ENCODE measurements around the gene SLC9A9.

SLC9A9 gene

DNA sequence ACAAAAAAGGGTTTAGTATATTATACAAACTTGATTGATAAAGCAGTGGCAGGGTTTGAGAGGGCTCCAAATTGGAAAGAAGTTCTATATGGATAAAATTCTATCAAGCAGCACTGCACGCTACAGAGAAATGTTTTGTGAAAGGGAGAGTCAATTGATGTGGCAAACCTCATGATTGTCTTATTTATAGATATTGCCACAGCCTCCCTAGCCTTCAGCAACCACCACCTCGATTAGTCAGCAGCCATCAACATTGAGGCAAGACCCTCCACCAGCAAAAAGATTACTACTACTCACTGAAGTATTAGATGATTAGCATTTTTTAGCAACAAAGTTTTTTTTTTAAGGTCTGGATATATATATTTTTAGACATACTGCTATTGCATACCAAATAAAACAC lies 432.0 kb downstream of the SLC9A9 start:
- no peak for DNase-seq (ENCODE audit: low read depth in 2 of 2)

DNA sequence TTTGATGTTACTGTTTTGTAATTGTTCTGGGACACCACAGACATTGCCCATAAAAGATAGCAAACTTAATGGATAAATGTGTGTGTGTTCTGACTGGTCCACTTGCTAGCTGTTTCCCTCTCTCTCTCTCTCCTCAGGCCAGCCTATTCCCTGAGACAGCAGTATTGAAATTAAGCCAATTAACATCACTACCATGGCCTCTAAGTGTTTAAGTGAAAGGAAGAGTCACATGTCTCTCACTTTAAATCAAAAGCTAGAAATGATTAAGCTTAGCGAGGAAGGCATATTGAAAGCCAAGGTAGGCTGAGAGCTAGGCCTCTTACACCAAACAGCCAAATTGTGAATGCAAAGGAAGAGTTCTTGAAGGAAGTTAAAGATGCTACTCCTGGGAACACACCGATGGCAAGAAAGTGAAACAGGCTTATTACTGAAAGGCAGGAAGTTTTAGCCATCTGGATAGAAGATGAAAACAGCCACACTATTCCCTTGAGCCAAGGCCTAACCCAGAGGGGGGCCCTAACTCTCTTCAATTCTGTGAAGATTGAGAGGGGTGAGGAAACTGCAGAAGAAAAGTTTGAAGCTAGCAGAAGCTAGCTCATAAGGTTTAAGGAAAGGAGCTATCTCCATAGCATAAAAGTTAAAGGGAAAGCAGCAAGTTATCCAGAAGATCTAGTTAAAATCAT lies 433.6 kb downstream of the SLC9A9 start:
- no peak for DNase-seq (ENCODE audit: low read depth in 2 of 2)

DNA sequence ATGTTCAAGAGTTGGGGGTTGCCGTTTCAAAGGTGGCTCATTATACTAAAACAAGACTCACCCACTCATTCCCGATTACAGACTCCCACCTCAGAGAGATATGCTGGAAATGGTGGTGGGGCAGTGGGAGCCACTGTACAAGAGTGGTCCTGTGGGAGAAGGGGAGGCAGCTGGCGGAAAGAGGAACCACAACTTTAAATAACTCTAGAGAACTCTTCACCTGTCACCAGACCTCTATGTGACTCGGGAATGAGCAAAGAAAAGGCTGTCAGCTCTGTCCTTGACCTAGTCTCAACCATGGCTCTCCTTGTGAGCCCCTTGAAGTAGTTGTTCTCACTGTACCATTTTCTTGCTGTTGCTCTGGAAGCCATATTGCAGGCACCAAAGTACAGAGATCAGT lies 434.9 kb downstream of the SLC9A9 start:
- DNase-seq (ENCODE audit: low read depth in 2 of 2) = no peak

DNA sequence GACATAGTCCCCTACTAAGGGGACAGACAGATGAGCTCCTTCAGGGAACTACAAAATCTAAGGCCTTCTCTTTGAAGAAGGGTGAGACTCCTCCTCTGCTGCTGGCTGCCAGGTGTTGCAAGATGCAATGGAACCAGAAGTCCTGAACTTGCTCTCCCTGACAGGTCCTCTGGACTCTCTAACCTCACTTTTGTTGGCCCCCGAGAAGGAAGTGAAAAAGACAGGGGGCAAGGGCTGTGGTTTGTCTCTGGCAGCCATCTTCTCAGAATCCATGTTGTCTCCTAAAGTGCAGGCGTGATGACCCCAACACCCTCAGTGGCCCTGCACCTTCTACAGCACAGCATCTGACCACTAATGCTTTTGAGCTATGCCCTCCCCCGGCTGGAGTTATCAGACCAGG lies 436.2 kb downstream of the SLC9A9 start:
- DNase-seq (ENCODE audit: low read depth in 2 of 2) = no peak

DNA sequence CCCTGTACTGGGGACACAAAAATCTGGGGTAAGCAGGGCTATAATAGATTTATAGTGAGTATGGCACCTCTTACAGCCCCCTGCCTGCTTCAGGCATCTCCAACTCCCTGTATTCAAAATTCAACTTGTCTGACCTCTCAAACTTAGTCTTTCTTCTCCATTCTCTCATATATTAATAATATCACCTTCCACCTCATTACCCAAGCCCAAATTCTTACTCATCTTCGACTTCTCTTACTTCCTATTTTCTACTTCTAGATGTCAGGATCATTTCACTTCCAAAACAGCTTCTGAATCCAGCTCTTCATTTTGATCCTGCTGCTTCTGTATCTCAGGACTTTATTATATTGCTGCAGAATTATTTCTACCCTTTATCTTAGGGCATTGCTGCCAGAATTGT lies 438.0 kb downstream of the SLC9A9 start:
- DNase-seq (ENCODE audit: low read depth in 2 of 2) = no peak

DNA sequence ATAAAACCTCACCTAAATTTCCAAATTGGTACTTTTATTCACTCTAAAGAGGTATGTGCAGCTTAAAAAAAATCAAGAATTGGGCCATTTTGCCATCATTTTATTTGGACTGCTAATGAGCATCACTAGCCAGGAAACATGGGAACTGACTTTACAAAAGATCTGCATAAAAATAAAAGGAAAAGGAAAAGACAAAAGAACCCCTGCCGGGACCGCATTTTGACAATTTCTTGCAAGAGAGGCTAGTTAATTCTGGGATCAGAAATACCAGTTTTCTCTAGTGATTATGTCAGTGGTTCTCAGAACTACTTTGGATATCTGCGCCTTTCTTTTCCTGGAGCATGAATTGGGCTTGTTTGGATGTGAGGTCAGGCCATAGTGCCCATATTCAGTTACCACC lies 439.5 kb downstream of the SLC9A9 start:
- DNase-seq (ENCODE audit: low read depth in 2 of 2) = no peak

DNA sequence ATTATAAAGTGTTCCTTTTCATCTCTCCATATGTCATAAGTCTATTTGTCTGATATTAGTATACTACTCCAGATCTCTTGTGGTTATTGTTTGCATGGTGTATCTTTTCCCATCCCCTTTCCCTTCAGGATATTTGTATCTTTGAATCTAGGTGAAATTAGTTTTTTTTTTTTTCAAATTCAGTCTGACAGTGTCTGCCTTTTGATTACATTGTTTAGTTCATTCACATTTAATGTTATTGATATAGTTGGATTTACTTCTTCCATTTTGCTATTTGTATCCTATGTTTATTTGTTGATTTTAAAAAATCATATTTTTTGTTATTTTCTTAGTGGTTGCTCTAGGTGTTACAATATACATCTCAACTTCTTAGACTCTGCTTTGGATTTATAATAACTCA lies 445.7 kb downstream of the SLC9A9 start:
- DNase-seq (ENCODE audit: low read depth in 2 of 2) = no peak

DNA sequence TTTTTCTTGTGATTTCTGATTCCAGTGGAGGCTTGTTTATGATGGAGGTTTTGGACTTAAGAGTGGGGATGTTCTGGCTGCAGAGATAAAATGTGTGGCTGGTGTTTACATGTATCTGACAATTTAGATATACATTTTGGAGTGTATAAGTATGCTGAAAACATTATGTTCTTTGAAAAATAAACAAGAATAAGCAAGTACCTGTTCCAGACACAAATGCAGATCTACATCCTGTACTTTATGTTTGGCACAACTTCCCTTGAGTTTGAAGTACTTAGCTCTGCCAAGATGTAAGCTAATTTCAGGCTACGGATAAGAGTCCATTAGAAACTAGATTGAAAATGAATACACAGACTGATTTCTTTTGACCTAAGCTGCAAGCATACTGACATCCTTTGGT lies 451.5 kb downstream of the SLC9A9 start:
- DNase-seq (ENCODE audit: low read depth in 2 of 2) = no peak

DNA sequence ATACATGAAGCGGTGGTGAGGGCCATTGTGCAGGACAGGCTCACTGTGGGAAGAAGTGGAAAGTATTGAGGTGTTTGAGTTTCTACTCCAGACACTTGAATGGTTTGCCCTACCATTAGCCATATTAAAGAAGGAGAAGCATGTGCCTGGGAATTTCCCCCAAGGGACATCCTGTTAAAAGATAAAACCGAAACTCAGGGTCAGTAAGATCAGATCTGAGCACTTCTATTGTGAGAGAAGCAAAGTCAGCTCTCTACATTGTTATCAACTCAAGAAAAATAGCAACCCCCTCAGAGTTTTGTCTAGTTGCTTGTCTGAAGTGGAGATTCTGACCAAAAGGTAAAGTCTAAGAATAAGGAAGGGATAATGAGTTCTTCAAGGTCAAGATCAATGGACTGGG lies 458.9 kb downstream of the SLC9A9 start:
- DNase-seq (ENCODE audit: low read depth in 2 of 2) = no peak

DNA sequence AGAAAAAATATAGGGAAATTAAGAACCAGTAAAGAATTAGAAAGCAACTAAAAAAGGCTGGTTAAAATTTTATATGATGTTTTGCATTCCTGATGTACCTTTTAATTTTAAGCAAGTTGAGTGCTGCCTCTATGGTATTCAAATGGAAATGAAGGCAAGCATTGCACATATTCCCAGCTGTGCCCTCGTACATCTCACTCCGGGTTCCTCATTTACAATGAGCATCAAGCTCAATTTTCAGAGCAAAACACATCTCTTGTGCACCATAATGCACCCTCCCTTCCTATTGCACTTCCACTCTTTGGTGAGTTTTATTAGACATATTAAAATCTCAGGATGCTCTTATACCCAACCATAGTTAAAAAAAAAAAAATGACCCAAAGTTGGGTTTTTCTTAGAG lies 460.8 kb downstream of the SLC9A9 start:
- no peak for DNase-seq (ENCODE audit: low read depth in 2 of 2)

DNA sequence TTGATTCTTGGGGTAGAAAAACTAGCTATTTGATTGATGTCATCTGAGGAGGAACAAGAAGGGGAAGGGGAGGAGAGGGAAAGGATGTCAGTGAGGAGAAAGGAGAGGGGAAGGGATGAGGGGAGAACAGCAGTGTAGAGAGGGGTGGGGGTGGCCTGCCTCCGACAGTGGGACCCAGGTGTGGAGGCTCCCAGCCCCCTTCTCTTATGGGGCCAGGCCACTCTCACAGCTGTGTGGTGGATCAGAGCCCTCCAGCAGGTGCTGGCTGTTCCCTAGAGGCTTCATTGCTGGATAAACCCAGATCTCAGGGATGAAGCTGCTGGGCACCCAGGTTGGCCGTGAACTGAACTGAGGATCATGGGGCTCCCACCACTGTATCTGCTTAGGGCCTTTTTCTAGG lies 464.2 kb downstream of the SLC9A9 start:
- DNase-seq (ENCODE audit: low read depth in 2 of 2) = no peak

DNA sequence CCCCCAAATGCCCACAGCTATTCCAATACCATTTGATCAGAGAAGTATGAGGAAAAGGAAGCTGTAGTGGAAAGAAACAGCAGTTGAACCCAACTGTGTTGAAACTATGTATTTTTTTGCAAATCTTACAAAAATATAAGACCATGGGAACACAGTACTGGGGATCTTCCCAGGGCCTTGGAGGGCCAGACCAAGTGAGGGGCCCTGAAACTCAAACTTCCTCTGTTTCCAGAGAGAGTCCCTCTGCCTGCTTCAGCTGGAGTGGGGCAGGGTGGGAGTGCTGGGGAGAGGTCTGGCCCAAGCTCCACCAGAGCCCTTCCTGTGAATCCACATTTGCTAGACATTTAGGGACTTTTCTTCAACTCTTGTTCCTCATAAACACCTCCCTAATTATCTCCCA lies 464.8 kb downstream of the SLC9A9 start:
- DNase-seq (ENCODE audit: low read depth in 2 of 2) = no peak

DNA sequence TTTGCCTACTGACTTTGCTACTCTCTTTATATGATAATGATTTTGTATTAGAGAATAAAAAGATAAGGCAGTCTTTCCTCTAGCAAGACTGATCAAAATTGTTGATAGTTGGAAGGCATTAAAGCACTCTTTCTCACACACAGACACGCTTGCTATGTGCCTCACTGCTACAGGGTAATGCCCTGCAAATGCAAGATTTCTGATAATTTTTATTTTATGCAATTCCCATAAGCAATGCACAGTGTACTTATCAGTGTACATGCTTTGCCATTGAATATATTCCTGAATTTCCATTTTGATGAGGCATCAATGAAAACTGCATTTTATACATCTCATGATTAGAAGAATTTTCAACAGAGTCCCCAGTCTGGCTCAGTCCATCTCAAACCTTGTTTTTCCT lies 465.5 kb downstream of the SLC9A9 start:
- no peak for DNase-seq (ENCODE audit: low read depth in 2 of 2)

DNA sequence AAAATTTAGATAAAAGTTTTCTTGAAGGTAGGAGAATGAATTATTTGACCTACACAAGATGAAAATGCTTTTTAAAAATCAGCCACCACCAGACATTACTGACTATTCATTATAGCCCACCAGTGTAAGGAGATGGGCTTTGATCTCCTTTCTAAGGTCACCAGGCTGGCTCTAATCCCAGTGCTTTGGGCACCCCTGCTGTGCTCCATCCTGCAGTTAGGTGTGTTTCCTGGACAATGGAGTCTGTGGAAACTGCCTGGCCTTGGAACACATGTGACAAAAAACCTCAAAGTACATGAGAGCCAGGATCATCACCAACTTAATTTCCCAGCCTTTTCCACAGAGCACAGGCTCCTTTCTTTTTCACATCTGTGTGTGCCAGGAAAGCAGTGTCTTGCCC lies 467.8 kb downstream of the SLC9A9 start:
- DNase-seq (ENCODE audit: low read depth in 2 of 2) = no peak

DNA sequence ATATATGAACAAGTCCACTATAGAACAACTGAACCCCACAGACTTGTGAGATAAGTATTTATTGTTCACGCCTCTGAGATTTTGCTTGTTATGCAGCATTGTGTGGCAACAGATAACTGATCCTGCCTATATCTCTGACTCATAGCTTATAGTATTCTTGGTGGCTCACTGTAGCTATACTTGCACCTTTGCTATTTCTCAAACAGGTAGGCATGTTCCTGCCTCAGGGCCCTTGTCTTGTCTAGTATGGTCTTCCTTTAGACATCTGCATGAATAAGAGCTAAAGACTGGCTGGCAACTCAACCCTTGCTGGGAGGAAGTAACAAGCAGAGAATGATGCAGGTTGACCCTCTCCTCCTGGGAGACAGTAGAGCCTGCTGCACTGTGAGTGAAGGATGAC lies 472.6 kb downstream of the SLC9A9 start:
- DNase-seq (ENCODE audit: low read depth in 2 of 2) = no peak

DNA sequence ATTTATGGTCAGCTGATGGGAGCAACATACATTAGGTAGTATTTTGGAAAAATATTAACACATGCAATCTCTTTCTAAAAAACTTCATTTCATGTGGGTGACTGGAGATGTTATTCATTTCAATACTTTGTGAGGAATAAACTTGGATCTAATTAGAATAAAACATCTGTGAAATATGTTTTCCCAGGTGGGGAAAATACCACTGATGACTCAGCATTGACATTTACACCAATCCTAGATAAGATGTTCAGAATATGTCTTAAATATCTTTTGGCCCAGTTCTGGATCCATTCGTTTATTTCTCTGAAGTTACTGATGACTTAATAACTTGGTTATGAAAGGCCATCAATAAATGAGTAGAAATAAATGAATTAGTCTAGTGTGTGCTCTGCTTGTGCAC lies 481.1 kb downstream of the SLC9A9 start:
- no peak for DNase-seq (ENCODE audit: low read depth in 2 of 2)

DNA sequence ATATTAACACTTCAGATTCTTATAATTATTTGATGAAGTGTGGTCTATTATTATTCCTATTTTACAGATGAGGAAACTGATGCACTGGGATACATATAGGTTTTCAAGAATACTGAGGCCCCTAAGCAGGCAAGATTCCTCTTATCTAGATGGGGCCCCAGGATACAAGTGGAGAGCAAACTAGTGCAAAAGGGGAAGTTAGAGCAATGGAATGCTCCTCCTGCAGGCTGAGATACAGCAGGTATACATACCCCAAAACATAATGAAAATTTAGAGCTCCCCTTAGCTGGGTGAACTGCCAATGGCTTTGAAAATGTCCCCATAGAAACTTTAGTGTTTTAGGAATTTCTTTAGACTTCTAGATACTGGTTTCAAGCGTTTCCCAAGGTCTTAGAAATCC lies 481.6 kb downstream of the SLC9A9 start:
- DNase-seq (ENCODE audit: low read depth in 2 of 2) = no peak

DNA sequence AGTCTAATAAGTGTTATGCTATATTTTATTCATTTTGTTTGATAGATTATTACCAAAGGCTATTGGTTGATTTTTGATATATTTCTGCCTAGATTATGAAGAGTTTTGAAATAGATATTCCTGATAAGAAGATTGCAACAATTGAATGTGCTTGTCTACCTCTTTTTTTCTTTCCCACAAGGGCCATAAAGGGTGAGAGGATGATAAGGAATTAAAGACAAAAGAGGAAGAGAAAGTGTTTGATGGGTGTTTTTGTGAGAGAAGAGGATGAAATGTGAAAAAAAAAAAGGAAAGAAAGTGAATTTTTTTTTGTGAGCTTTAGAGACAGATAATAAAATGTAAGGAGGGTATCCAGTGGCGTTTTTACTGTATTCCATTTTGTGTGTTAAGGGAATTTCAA lies 484.3 kb downstream of the SLC9A9 start:
- no peak for DNase-seq (ENCODE audit: low read depth in 2 of 2)

DNA sequence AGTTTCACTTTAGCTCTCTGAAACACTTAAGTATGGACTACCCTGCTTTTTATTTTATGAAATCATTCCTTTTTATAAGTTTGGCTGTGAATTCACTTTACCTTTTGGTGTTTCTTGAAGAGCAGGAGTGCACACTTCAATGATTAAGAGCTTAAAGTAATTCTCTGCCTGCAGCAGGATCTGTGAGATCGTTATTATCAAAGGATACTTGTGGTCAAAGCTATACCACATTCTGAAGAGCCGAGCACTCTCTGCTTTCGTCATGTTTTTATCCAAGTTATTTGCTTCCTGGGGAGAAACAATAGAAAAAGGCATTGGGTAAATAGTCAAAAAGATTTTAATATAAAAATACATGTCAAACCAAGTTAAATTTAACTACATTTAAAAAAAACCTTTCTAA lies 485.0 kb downstream of the SLC9A9 start:
- no peak for DNase-seq (ENCODE audit: low read depth in 2 of 2)

DNA sequence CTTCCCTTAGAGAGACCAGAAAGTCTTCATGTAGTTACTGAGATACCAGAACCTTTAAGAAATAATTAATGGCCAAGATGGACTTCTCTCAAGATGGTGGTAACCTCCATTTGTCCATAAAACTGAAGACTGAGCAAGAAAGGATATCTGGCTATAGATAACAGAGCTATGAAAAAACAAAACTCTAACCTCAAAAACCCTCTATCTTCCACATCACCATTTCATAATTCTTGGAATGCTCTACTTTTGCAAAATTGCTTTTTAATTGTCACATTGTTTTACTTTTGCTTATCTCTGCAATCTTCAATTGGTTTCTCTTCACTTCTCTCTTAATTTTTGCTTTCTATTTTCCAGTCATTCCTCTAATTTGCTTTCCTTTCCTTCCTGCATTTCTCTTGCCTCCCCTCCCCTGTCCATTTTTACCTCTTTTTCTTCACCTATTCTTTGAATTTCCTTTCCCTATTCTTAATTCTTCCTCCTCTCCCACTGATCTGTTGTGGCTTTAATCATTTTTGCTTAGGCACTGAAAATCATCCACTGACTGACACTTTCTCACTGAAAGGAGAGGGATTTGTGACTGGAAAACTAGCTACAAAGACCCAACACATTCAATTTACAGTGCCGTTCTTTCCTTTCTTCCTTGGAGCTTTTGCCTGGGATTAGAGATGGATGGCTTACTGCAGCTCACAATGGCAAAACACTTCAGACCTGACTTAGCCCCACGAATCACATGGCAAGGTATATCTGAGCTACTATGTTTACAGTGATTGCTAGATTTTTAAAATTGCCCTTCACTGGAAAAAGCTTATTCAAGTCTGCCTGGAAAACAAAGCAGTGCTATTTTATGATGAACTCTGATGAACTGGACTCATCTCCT lies 485.9 kb downstream of the SLC9A9 start:
- no peak for DNase-seq (ENCODE audit: low read depth in 2 of 2)

DNA sequence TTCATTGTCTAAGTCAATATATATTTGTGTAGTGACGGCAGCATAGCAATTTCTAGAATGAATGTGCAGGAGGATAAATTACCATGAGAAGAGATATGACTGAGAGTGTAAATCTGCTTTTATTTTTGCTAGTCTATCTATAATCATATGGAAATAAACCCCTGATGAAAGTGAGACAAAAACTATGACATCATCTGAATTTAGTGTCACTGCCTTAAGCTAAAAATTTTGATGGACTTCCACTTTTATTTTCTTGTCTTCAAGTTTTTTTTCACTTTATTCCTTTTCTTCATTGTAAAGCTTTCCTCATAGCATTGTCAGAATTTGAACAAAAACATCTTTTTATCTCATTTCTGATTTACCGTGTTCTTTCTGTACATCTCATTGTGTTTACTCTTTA lies 486.7 kb downstream of the SLC9A9 start:
- no peak for DNase-seq (ENCODE audit: low read depth in 2 of 2)

DNA sequence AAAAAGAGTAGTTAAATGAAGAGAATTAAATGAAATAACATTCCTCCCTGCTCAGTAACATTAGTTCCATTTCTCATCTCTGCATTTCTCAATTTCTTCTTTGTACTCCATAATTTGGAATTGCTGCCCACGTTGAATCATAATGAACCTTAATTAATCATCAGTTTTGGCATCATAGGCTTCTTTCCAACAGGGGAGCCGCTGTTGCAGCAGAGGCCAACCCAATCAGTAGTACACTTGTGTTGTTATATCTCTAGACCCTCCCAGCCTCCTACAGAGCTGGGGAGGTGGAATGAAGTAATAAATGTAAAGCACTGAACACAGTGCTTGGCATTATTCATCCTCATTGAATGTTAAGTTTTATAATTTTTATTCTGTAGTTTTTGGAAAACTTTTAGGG lies 488.0 kb downstream of the SLC9A9 start:
- DNase-seq (ENCODE audit: low read depth in 2 of 2) = no peak

DNA sequence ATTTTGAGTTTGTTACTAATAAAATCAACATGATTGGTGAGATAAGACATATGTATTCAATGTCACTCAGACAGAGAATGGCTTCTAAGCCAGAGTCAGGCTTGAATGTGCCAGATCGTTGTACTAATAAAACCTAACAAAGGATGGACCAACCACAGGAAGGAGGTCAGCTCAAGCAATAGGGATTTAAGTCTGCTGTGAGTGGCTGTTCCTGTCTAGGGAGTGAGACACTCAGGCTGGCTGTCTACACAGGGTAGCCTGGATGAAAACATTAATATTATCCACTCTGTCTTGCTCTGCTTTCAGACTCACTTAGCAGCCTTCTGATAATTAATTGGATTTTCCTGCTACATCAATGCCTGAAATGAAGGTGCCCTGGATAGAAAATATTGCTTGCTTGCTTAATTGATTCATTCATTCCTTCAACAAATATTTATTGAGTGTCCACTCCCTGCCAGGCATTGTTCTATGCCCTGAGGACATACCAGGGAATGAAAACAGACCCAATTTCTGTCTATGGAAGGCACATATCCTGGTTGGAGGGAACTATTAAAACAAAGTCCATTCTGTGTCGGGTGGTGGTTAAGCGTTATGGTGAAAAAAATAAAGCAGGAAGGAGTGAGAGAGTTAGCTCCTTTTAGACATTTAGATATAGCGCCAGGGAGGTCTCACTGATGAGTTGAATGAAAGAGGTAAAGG lies 489.3 kb downstream of the SLC9A9 start:
- no peak for DNase-seq (ENCODE audit: low read depth in 2 of 2)
